ENCODE data around the gene TBC1D1. TPM values are rescaled to one million over a fixed set of nuclear protein-coding genes. Genes with fewer than 3 reads are reported as not detected.

The TBC1D1 gene
- total and polyA plus RNA-seq, 2 experiments from 2014 or later: 53.9 to 151 TPM

DNA sequence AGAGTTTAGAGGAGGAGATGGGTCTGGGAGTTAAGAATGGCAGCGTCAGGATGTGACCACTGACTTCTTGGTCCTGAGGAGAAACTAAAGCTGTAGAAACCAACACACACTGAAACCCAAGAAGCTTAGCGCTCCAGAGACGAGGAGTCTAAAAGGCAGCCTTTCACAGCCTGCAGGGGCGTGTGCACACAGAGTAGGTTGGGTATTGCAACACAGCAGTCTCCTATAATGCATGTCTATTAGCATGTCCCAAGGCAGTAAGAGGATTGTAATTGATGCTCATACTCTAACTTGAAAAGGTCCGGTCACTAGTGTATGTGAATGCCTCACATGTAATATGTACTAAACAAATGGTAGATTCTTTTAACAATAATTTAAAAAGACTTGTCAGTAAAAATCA lies 126.7 kb downstream of the TBC1D1 start:
- Histone ChIP-seq H3K4me3 (no peak overlapping the region), H3K4me1 (ENCODE audit: insufficient read depth) (no peaks in the 10 kb centered on the region), H2AFZ (no peak overlapping the region), H3K9me2 (ENCODE audit: insufficient read depth) (no peaks in the 10 kb centered on the region), H3K27ac (ENCODE audit: low read depth) (no peak overlapping the region), H3K4me2 (no peak overlapping the region), H3F3A (replicated peaks; ENCODE audit: low read depth) (no peaks in the 10 kb centered on the region), H4K20me1 (replicated peaks; ENCODE audit: insufficient read depth) (peaks cover 8% of the 10 kb centered on the region; the same call in 1 of the 2 replicates), H3K27me3 (ENCODE audit: insufficient read depth) (no peaks in the 10 kb centered on the region), H3K79me2 (replicated peaks; ENCODE audit: insufficient read depth) (peaks cover under 1% of the 10 kb centered on the region; the same call in 1 of the 2 replicates), H3K36me3 (ENCODE audit: insufficient read depth) (peaks cover 8% of the 10 kb centered on the region; the same call in 1 of the 2 replicates)
- ATAC-seq: peak; percentile 30; the same call in 1 of the 3 replicates
- Mint-ChIP-seq H3K27ac (no peak overlapping the region), H3K27me3 (ENCODE audit: insufficient read depth, low read depth, poor library complexity) (no peaks in the 10 kb centered on the region), H3K4me3 (no peak overlapping the region), H3K4me1 (peaks cover 3% of the 10 kb centered on the region; the same call in 1 of the 3 replicates), H3K36me3 (ENCODE audit: low read depth) (peaks cover 38% of the 10 kb centered on the region), H3K9me3 (peaks cover 3% of the 10 kb centered on the region; the same call in 1 of the 3 replicates)
- peak; percentile 22 for DNase-seq (ENCODE audit: low spot score)
- TF ChIP-seq NANOG (IDR thresholded peaks at IDR 0.05; ENCODE audit: borderline replicate concordance) (no peak), EZH2phosphoT487 (IDR thresholded peaks at IDR 0.05; ENCODE audit: unreplicated experiment) (no peak), POLR2AphosphoS5 (IDR thresholded peaks at IDR 0.05; ENCODE audit: low read depth) (no peak), STAT1 (IDR thresholded peaks at IDR 0.05; ENCODE audit: unreplicated experiment) (no peak), CREB1 (CRISPR knock-in tag; IDR thresholded peaks at IDR 0.05; ENCODE audit: low read depth) (no peak)
- TF ChIP-seq, protein P1, sequence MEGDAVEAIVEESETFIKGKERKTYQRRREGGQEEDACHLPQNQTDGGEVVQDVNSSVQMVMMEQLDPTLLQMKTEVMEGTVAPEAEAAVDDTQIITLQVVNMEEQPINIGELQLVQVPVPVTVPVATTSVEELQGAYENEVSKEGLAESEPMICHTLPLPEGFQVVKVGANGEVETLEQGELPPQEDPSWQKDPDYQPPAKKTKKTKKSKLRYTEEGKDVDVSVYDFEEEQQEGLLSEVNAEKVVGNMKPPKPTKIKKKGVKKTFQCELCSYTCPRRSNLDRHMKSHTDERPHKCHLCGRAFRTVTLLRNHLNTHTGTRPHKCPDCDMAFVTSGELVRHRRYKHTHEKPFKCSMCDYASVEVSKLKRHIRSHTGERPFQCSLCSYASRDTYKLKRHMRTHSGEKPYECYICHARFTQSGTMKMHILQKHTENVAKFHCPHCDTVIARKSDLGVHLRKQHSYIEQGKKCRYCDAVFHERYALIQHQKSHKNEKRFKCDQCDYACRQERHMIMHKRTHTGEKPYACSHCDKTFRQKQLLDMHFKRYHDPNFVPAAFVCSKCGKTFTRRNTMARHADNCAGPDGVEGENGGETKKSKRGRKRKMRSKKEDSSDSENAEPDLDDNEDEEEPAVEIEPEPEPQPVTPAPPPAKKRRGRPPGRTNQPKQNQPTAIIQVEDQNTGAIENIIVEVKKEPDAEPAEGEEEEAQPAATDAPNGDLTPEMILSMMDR (conservative IDR thresholded peaks at IDR 0.05; ENCODE audit: low read depth in 2 of 2): no peak
- TF ChIP-seq, protein P2, sequence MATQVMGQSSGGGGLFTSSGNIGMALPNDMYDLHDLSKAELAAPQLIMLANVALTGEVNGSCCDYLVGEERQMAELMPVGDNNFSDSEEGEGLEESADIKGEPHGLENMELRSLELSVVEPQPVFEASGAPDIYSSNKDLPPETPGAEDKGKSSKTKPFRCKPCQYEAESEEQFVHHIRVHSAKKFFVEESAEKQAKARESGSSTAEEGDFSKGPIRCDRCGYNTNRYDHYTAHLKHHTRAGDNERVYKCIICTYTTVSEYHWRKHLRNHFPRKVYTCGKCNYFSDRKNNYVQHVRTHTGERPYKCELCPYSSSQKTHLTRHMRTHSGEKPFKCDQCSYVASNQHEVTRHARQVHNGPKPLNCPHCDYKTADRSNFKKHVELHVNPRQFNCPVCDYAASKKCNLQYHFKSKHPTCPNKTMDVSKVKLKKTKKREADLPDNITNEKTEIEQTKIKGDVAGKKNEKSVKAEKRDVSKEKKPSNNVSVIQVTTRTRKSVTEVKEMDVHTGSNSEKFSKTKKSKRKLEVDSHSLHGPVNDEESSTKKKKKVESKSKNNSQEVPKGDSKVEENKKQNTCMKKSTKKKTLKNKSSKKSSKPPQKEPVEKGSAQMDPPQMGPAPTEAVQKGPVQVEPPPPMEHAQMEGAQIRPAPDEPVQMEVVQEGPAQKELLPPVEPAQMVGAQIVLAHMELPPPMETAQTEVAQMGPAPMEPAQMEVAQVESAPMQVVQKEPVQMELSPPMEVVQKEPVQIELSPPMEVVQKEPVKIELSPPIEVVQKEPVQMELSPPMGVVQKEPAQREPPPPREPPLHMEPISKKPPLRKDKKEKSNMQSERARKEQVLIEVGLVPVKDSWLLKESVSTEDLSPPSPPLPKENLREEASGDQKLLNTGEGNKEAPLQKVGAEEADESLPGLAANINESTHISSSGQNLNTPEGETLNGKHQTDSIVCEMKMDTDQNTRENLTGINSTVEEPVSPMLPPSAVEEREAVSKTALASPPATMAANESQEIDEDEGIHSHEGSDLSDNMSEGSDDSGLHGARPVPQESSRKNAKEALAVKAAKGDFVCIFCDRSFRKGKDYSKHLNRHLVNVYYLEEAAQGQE (IDR thresholded peaks at IDR 0.05; ENCODE audit: unreplicated experiment): no peak

DNA sequence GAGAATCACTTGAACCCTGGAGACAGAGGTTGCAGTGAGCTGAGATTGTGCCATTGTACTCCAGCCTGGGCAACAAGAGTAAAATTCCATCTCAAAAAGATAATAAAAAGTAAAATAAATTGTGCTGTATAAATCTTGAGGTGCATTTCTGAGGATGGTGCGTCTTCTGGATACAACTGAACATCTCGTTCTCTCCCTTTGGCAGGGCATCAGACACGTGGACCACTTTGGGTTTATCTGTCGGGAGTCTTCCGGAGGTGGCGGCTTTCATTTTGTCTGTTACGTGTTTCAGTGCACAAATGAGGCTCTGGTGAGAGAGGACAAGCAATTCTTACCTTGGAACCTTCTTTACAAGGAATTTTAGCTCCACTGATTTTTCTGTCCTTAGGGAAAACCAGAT lies 129.5 kb downstream of the TBC1D1 start:
- Mint-ChIP-seq H3K9me3 (peaks cover 3% of the 10 kb centered on the region; the same call in 1 of the 3 replicates), H3K36me3 (ENCODE audit: low read depth) (peaks cover 39% of the 10 kb centered on the region), H3K27me3 (ENCODE audit: insufficient read depth, low read depth, poor library complexity) (peaks cover 1% of the 10 kb centered on the region), H3K27ac (no peak overlapping the region), H3K4me3 (no peak overlapping the region), H3K4me1 (no peaks in the 10 kb centered on the region; the same call in 2 of the 3 replicates)
- ATAC-seq (no peak), DNase-seq (ENCODE audit: low spot score) (no peak)
- no peak overlapping the region for H3K4me3 ChIP-seq
- no peaks in the 10 kb centered on the region for H3K27me3 ChIP-seq (ENCODE audit: insufficient read depth)
- no peaks in the 10 kb centered on the region for H3K4me1 ChIP-seq (ENCODE audit: insufficient read depth)
- H3K9me2 ChIP-seq (ENCODE audit: insufficient read depth): no peaks in the 10 kb centered on the region
- H3K27ac ChIP-seq (ENCODE audit: low read depth): no peak overlapping the region
- H2AFZ ChIP-seq: no peak overlapping the region
- H3K36me3 ChIP-seq (ENCODE audit: insufficient read depth): peaks cover 8% of the 10 kb centered on the region; the same call in 1 of the 2 replicates
- H3F3A ChIP-seq (replicated peaks; ENCODE audit: low read depth): no peaks in the 10 kb centered on the region
- H4K20me1 ChIP-seq (replicated peaks; ENCODE audit: insufficient read depth): 0 out of 2 replicates have a peak, but pooled peaks cover 11% of the 10 kb centered on the region
- H3K4me2 ChIP-seq: no peak overlapping the region
- H3K79me2 ChIP-seq (replicated peaks; ENCODE audit: insufficient read depth): no peaks in the 10 kb centered on the region
- TF ChIP-seq POLR2AphosphoS5 (IDR thresholded peaks at IDR 0.05; ENCODE audit: low read depth): no peak
- TF ChIP-seq, protein P1 (conservative IDR thresholded peaks at IDR 0.05; ENCODE audit: low read depth in 2 of 2): no peak
- no peak for TF ChIP-seq EZH2 (IDR thresholded peaks at IDR 0.05; ENCODE audit: low read depth, unreplicated experiment)
- TF ChIP-seq ZNF331 (CRISPR knock-in tag; IDR thresholded peaks at IDR 0.05; ENCODE audit: low read depth): no peak
- TF ChIP-seq NANOG (IDR thresholded peaks at IDR 0.05; ENCODE audit: borderline replicate concordance): no peak
- TF ChIP-seq, protein P3, sequence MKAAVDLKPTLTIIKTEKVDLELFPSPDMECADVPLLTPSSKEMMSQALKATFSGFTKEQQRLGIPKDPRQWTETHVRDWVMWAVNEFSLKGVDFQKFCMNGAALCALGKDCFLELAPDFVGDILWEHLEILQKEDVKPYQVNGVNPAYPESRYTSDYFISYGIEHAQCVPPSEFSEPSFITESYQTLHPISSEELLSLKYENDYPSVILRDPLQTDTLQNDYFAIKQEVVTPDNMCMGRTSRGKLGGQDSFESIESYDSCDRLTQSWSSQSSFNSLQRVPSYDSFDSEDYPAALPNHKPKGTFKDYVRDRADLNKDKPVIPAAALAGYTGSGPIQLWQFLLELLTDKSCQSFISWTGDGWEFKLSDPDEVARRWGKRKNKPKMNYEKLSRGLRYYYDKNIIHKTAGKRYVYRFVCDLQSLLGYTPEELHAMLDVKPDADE (IDR thresholded peaks at IDR 0.05): no peak

Measured in GM23338 (cell line).